Measurements from ENCODE around the gene TSPAN19. TPM values are rescaled to one million over a fixed set of nuclear protein-coding genes. Genes with fewer than 3 reads are reported as not detected.

The TSPAN19 gene
- total and polyA plus RNA-seq, 2 of the 8 experiments (the other 6 are each of a cell fraction or from before 2014, with no cell fraction given), result 0.09 TPM; not detected in 1

DNA sequence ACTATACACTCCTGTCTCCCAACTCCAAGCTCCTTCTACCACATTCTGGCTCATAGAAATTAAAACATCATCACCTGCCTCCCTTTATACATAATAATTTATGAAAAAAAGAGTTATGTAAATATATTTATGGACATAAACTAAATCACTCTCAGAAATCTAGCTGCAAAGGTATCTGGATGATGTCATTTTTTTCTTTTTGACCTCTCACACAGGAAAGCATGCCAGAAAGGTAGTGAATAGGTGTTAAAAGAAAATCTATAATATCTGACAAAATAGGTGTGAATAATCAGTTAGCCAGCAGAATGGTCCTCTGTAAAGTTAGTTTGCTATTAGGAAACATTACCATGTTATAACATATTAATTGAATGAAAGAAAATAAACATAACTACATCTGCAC is 7.8 kb upstream of the TSPAN19 start:
- Histone ChIP-seq H3K4me2 (ENCODE audit: insufficient read depth in 1 of 2, low read depth in 2 of 2, low read length in 2 of 2) (no peak overlapping the region), H2BK5ac (ENCODE audit: low read depth, low read length) (no peak overlapping the region), H3K79me1 (ENCODE audit: low read depth, low read length) (no peaks in the 10 kb centered on the region), H2BK120ac (replicated peaks; ENCODE audit: low read depth, low read length) (no peak overlapping the region), H4K91ac (replicated peaks; ENCODE audit: insufficient read length, low read length) (no peak overlapping the region), H2AFZ (ENCODE audit: low read length) (no peak overlapping the region), H4K5ac (ENCODE audit: insufficient read length, low read depth, low read length) (no peak overlapping the region), H2AK5ac (ENCODE audit: low read depth, low read length) (no peak overlapping the region), H3K18ac (ENCODE audit: extremely low read depth, low read length) (no peak overlapping the region), H4K20me1 (replicated peaks in 1 of 2; ENCODE audit: control insufficient read depth in 1 of 2, insufficient read depth in 2 of 2, low read length in 2 of 2) (no peaks in the 10 kb centered on the region), H3K4me3 (ENCODE audit: extremely low read depth in 1 of 4, insufficient read depth in 2 of 4, low read depth in 3 of 4, low read length in 4 of 4) (no peak overlapping the region), H3K27ac (ENCODE audit: low read depth, low read length) (no peak overlapping the region), H3K9me3 (ENCODE audit: insufficient read depth in 2 of 2, low read depth in 1 of 2, low read length in 1 of 2) (no peaks in the 10 kb centered on the region), H3K14ac (ENCODE audit: insufficient read length) (no peak overlapping the region), H3K4ac (replicated peaks; ENCODE audit: insufficient read length, low read depth, low read length) (no peak overlapping the region), H3K4me1 (replicated peaks in 1 of 4; ENCODE audit: control insufficient read depth in 3 of 4, insufficient read depth in 4 of 4, low read length in 3 of 4) (no peaks in the 10 kb centered on the region), H3K56ac (replicated peaks; ENCODE audit: insufficient read length, low read depth, low read length) (no peak overlapping the region), H3K27me3 (replicated peaks in 1 of 4; ENCODE audit: control insufficient read depth in 3 of 4, extremely low read depth in 1 of 4, insufficient read depth in 3 of 4, low read length in 3 of 4) (peaks cover 0 to 1% (median 0%) of the 10 kb centered on the region in 4 experiments; a peak in 1 of 7 replicates), H3K9ac (replicated peaks in 1 of 4; ENCODE audit: extremely low read depth in 1 of 4, low read depth in 3 of 4, low read length in 3 of 4) (no peak overlapping the region), H4K8ac (ENCODE audit: extremely low read depth, insufficient read depth, low read length) (no peak overlapping the region), H3K79me2 (ENCODE audit: control insufficient read depth in 1 of 2, insufficient read depth in 2 of 2, low read length in 2 of 2) (no peaks in the 10 kb centered on the region), H2BK20ac (ENCODE audit: low read length) (no peak overlapping the region), H3K36me3 (ENCODE audit: control insufficient read depth in 2 of 4, insufficient read depth in 4 of 4, low read length in 3 of 4) (no peaks in the 10 kb centered on the region), H2BK15ac (ENCODE audit: low read length) (no peak overlapping the region), H2BK12ac (ENCODE audit: low read depth, low read length) (no peak overlapping the region), H3K23me2 (ENCODE audit: low read depth, low read length) (no peaks in the 10 kb centered on the region), H3K23ac (ENCODE audit: insufficient read length) (no peak overlapping the region)
- FAIRE-seq, result no peak
- no peak for DNase-seq (ENCODE audit: low read depth in 1 of 2, low spot score in 2 of 2)
- POLR2A ChIA-PET (ENCODE audit: partially characterized antibody), result no interaction called here
- CTCF ChIA-PET (ENCODE audit: partially characterized antibody), result interaction anchor here (0.8 to 1.2 kb wide), 2 partner anchors 14 to 15 kb away, joined by 3 to 4 read pairs; no protein-coding TSS in a partner anchor
- TF ChIP-seq MAFK (IDR thresholded peaks at IDR 0.05; ENCODE audit: low read depth, low read length), result no peak
- no peak for TF ChIP-seq SAP30 (IDR thresholded peaks at IDR 0.05; ENCODE audit: insufficient read depth, insufficient replicate concordance, low read length)
- TF ChIP-seq ZNF274 (IDR thresholded peaks at IDR 0.05; ENCODE audit: borderline replicate concordance, extremely low read depth, low read length), result no peak
- no peak for TF ChIP-seq CBX8 (IDR thresholded peaks at IDR 0.05; ENCODE audit: borderline replicate concordance, low read depth, low read length)
- TF ChIP-seq CEBPB (IDR thresholded peaks at IDR 0.05; ENCODE audit: low read depth, low read length), result no peak
- TF ChIP-seq POLR2AphosphoS5 (IDR thresholded peaks at IDR 0.05; ENCODE audit: low read depth, low read length), result no peak
- TF ChIP-seq, protein P1, sequence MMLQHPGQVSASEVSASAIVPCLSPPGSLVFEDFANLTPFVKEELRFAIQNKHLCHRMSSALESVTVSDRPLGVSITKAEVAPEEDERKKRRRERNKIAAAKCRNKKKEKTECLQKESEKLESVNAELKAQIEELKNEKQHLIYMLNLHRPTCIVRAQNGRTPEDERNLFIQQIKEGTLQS (IDR thresholded peaks at IDR 0.05; ENCODE audit: insufficient read depth, low read depth, low read length), result no peak
- TF ChIP-seq JUND (IDR thresholded peaks at IDR 0.05; ENCODE audit: low read length), result no peak

All from H1 (cell line).